Measurements from ENCODE around the gene TBX20.
"Not testable (repeated sequence)": the region's sequence is repeated elsewhere in the genome, so short reads cannot be mapped to it uniquely, and the experiment has no call there.

Gene TBX20

GRCh38 chr7:35222445-35222844 is 31.5 kb downstream of the TBX20 start:
- 81% methylated on average over 1 of the region's 1 CpG for WGBS
- H3K23ac ChIP-seq (ENCODE audit: low read length in 2 of 2); H3K4ac ChIP-seq (ENCODE audit: low read depth in 1 of 2, low read length in 2 of 2); H3K18ac ChIP-seq (ENCODE audit: low read depth in 1 of 2, low read length in 2 of 2); H3K4me1 ChIP-seq (ENCODE audit: control insufficient read depth, insufficient read depth, low read depth, low read length); H2BK12ac ChIP-seq (ENCODE audit: low read length in 2 of 2); H4K91ac ChIP-seq (ENCODE audit: low read length); H3K9me3 ChIP-seq (ENCODE audit: control insufficient read depth, low read length); H3K27me3 ChIP-seq (ENCODE audit: control insufficient read depth in 1 of 2, insufficient read depth in 1 of 2, low read length in 2 of 2); H2AK5ac ChIP-seq (ENCODE audit: low read length, severe bottlenecking); H3K27ac ChIP-seq (ENCODE audit: low read length, poor library complexity, severe bottlenecking); H3K14ac ChIP-seq (ENCODE audit: low read length in 2 of 2); H2BK120ac ChIP-seq (ENCODE audit: low read depth, low read length); H4K8ac ChIP-seq (ENCODE audit: low read length); H3K4me3 ChIP-seq (ENCODE audit: insufficient read depth in 1 of 2, low read depth in 1 of 2, low read length in 2 of 2); H3K4me2 ChIP-seq (ENCODE audit: low read length, poor library complexity, severe bottlenecking); H3K36me3 ChIP-seq (ENCODE audit: control insufficient read depth in 1 of 2, insufficient read depth in 2 of 2, low read depth in 1 of 2, low read length in 2 of 2); H3K9ac ChIP-seq (ENCODE audit: low read length); H2BK15ac ChIP-seq (ENCODE audit: low read depth, poor library complexity, severe bottlenecking); H2BK5ac ChIP-seq (ENCODE audit: low read depth, low read length, poor library complexity, severe bottlenecking); H3K79me1 ChIP-seq (replicated peaks; ENCODE audit: low read length, poor library complexity, severe bottlenecking); H2AFZ ChIP-seq (ENCODE audit: low read depth, low read length); DNase-seq: not testable (repeated sequence)

- H2AFZ ChIP-seq (ENCODE audit: low read depth, low read length); H3K79me1 ChIP-seq (replicated peaks; ENCODE audit: low read length, poor library complexity, severe bottlenecking): not testable (repeated sequence)
- 93% methylated on average over 2 of the region's 2 CpGs for WGBS
These were observed 33.7 kb downstream of the TBX20 start for GRCh38 chr7:35220176-35220575.

GRCh38 chr7:35216033-35216432 is 37.9 kb downstream of the TBX20 start:
- DNase-seq; H3K79me1 ChIP-seq (replicated peaks; ENCODE audit: low read length, poor library complexity, severe bottlenecking); H4K8ac ChIP-seq (ENCODE audit: low read length); H3K4me3 ChIP-seq (ENCODE audit: insufficient read depth in 1 of 2, low read depth in 1 of 2, low read length in 2 of 2); H4K91ac ChIP-seq (ENCODE audit: low read length); H3K4ac ChIP-seq (ENCODE audit: low read depth in 1 of 2, low read length in 2 of 2); H3K27me3 ChIP-seq (ENCODE audit: control insufficient read depth in 1 of 2, insufficient read depth in 1 of 2, low read length in 2 of 2); H3K18ac ChIP-seq (ENCODE audit: low read depth in 1 of 2, low read length in 2 of 2); H2BK5ac ChIP-seq (ENCODE audit: low read depth, low read length, poor library complexity, severe bottlenecking); H2BK120ac ChIP-seq (ENCODE audit: low read depth, low read length); H3K9ac ChIP-seq (ENCODE audit: low read length); H3K4me1 ChIP-seq (ENCODE audit: control insufficient read depth, insufficient read depth, low read depth, low read length); H2AFZ ChIP-seq (ENCODE audit: low read depth, low read length); H2AK5ac ChIP-seq (ENCODE audit: low read length, severe bottlenecking); H2BK12ac ChIP-seq (ENCODE audit: low read length in 2 of 2); H2BK15ac ChIP-seq (ENCODE audit: low read depth, poor library complexity, severe bottlenecking); H3K36me3 ChIP-seq (ENCODE audit: control insufficient read depth in 1 of 2, insufficient read depth in 2 of 2, low read depth in 1 of 2, low read length in 2 of 2); H3K14ac ChIP-seq (ENCODE audit: low read length in 2 of 2); H3K9me3 ChIP-seq (ENCODE audit: control insufficient read depth, low read length); H3K4me2 ChIP-seq (ENCODE audit: low read length, poor library complexity, severe bottlenecking); H3K23ac ChIP-seq (ENCODE audit: low read length in 2 of 2); H3K27ac ChIP-seq (ENCODE audit: low read length, poor library complexity, severe bottlenecking): not testable (repeated sequence)
- WGBS: 87% methylated on average over 2 of the region's 3 CpGs

More at GRCh38 chr7:35220176-35220575, 33.7 kb downstream of the TBX20 start:
- not testable (repeated sequence) for H3K4me1 ChIP-seq (ENCODE audit: control insufficient read depth, insufficient read depth, low read depth, low read length); H3K23ac ChIP-seq (ENCODE audit: low read length in 2 of 2); H3K4me2 ChIP-seq (ENCODE audit: low read length, poor library complexity, severe bottlenecking); H2BK120ac ChIP-seq (ENCODE audit: low read depth, low read length); H2AK5ac ChIP-seq (ENCODE audit: low read length, severe bottlenecking); H3K18ac ChIP-seq (ENCODE audit: low read depth in 1 of 2, low read length in 2 of 2); H3K4me3 ChIP-seq (ENCODE audit: insufficient read depth in 1 of 2, low read depth in 1 of 2, low read length in 2 of 2); H2BK5ac ChIP-seq (ENCODE audit: low read depth, low read length, poor library complexity, severe bottlenecking); H4K8ac ChIP-seq (ENCODE audit: low read length); H3K36me3 ChIP-seq (ENCODE audit: control insufficient read depth in 1 of 2, insufficient read depth in 2 of 2, low read depth in 1 of 2, low read length in 2 of 2); H3K27me3 ChIP-seq (ENCODE audit: control insufficient read depth in 1 of 2, insufficient read depth in 1 of 2, low read length in 2 of 2); H3K14ac ChIP-seq (ENCODE audit: low read length in 2 of 2); H3K9ac ChIP-seq (ENCODE audit: low read length); H3K9me3 ChIP-seq (ENCODE audit: control insufficient read depth, low read length); H3K4ac ChIP-seq (ENCODE audit: low read depth in 1 of 2, low read length in 2 of 2); H2BK15ac ChIP-seq (ENCODE audit: low read depth, poor library complexity, severe bottlenecking); H4K91ac ChIP-seq (ENCODE audit: low read length); DNase-seq; H2BK12ac ChIP-seq (ENCODE audit: low read length in 2 of 2); H3K27ac ChIP-seq (ENCODE audit: low read length, poor library complexity, severe bottlenecking)

- 0% methylated on average over 1 of the region's 3 CpGs for WGBS
- not testable (repeated sequence) for H3K36me3 ChIP-seq (ENCODE audit: control insufficient read depth in 1 of 2, insufficient read depth in 2 of 2, low read depth in 1 of 2, low read length in 2 of 2); H3K27me3 ChIP-seq (ENCODE audit: control insufficient read depth in 1 of 2, insufficient read depth in 1 of 2, low read length in 2 of 2)
These were observed 38.8 kb downstream of the TBX20 start for GRCh38 chr7:35215063-35215462.

More at GRCh38 chr7:35215063-35215462, 38.8 kb downstream of the TBX20 start:
- H2BK12ac ChIP-seq (ENCODE audit: low read length in 2 of 2); H3K4ac ChIP-seq (ENCODE audit: low read depth in 1 of 2, low read length in 2 of 2); H2BK5ac ChIP-seq (ENCODE audit: low read depth, low read length, poor library complexity, severe bottlenecking); H3K18ac ChIP-seq (ENCODE audit: low read depth in 1 of 2, low read length in 2 of 2); H3K23ac ChIP-seq (ENCODE audit: low read length in 2 of 2); H3K4me1 ChIP-seq (ENCODE audit: control insufficient read depth, insufficient read depth, low read depth, low read length); DNase-seq; H2AK5ac ChIP-seq (ENCODE audit: low read length, severe bottlenecking); H3K4me3 ChIP-seq (ENCODE audit: insufficient read depth in 1 of 2, low read depth in 1 of 2, low read length in 2 of 2); H4K91ac ChIP-seq (ENCODE audit: low read length); H4K8ac ChIP-seq (ENCODE audit: low read length); H3K9ac ChIP-seq (ENCODE audit: low read length); H3K9me3 ChIP-seq (ENCODE audit: control insufficient read depth, low read length); H2BK15ac ChIP-seq (ENCODE audit: low read depth, poor library complexity, severe bottlenecking); H3K14ac ChIP-seq (ENCODE audit: low read length in 2 of 2); H2AFZ ChIP-seq (ENCODE audit: low read depth, low read length); H2BK120ac ChIP-seq (ENCODE audit: low read depth, low read length); H3K4me2 ChIP-seq (ENCODE audit: low read length, poor library complexity, severe bottlenecking); H3K79me1 ChIP-seq (replicated peaks; ENCODE audit: low read length, poor library complexity, severe bottlenecking); H3K27ac ChIP-seq (ENCODE audit: low read length, poor library complexity, severe bottlenecking): not testable (repeated sequence)

All from mesenchymal stem cell (in vitro differentiated cells and primary cell).